Liver (tissue), 9 donors: ENCODE data around the gene B3GAT3. TPM values are rescaled to one million over a fixed set of nuclear protein-coding genes. Genes with fewer than 3 reads are reported as not detected.
A peak's percentile ranks its signal among the peaks of the same experiment; 100 is the strongest.

ENCODE experiments used
- DNase-seq: peaks from one replicate; pipeline ENCODE4 v3.0.0-alpha.2; 2017; ENCODE audit warnings: low spot score
- H3K27ac ChIP-seq, 2 donors: one replicate each; pipeline ENCODE4 v1.7.0; 2013; ENCODE audit warnings: inconsistent platforms in 2 of 2, low read length in 2 of 2, control low read depth in 1 of 2, low read depth in 1 of 2, mild to moderate bottlenecking in 1 of 2
- H3K27me3 ChIP-seq, 4 donors: one replicate each; pipeline versions ENCODE4 v1.6.1 to v1.7.0; 2013; ENCODE audit warnings: low read length in 3 of 4, inconsistent platforms in 1 of 4, mild to moderate bottlenecking in 1 of 4, moderate library complexity in 1 of 4; ENCODE audit not compliant: control insufficient read depth in 4 of 4, insufficient read depth in 4 of 4
- H3K36me3 ChIP-seq, 4 donors: one replicate each; pipeline versions ENCODE4 v1.6.1 to v1.7.0; 2013; ENCODE audit warnings: low read length in 3 of 4, mild to moderate bottlenecking in 3 of 4, low read depth in 1 of 4, moderate library complexity in 1 of 4; ENCODE audit not compliant: control insufficient read depth in 4 of 4, insufficient read depth in 3 of 4
- H3K4me1 ChIP-seq, 4 donors: one replicate each; pipeline versions ENCODE4 v1.6.1 to v1.7.0; 2013; ENCODE audit warnings: low read length in 3 of 4, mild to moderate bottlenecking in 3 of 4, moderate library complexity in 1 of 4; ENCODE audit not compliant: control insufficient read depth in 4 of 4, insufficient read depth in 4 of 4
- H3K4me3 ChIP-seq, 3 donors: one replicate each; pipeline versions ENCODE4 v1.6.1 to v1.7.0; 2013; ENCODE audit warnings: low read length in 3 of 3, control low read depth in 1 of 3, low read depth in 1 of 3, mild to moderate bottlenecking in 1 of 3
- H3K9ac ChIP-seq, 2 donors: one replicate each; pipeline ENCODE4 v1.7.0; 2013; ENCODE audit warnings: low read length in 2 of 2, mild to moderate bottlenecking in 2 of 2, moderate library complexity in 2 of 2, control low read depth in 1 of 2, low read depth in 1 of 2
- H3K9me3 ChIP-seq, 4 donors: one replicate each; pipeline versions ENCODE4 v1.6.1 to v1.7.0; 2013; ENCODE audit warnings: low read length in 3 of 4; ENCODE audit not compliant: control insufficient read depth in 4 of 4
- ATF3 ChIP-seq: IDR thresholded peaks from 2 replicates; pipeline ENCODE4 v1.6.1; 2016; ENCODE audit warnings: antibody characterized with exemption
- CTCF ChIP-seq: fragments of 150-350 bp; IDR thresholded peaks from 2 replicates; pipeline ENCODE4 v1.5.1; 2017; ENCODE audit warnings: improper control_type of control experiment, low read depth, low read length; ENCODE audit not compliant: missing input control
- EGR1 ChIP-seq, 2 donors: IDR thresholded peaks; 2 replicates each; pipeline ENCODE4 v1.6.1; 2016 to 2018; ENCODE audit warnings: antibody characterized with exemption in 2 of 2, low read depth in 2 of 2
- FOXA1 ChIP-seq: IDR thresholded peaks from 2 replicates; pipeline ENCODE4 v1.6.1; 2016; ENCODE audit warnings: antibody characterized with exemption
- FOXA2 ChIP-seq: IDR thresholded peaks from 2 replicates; pipeline ENCODE4 v1.6.1; 2016; ENCODE audit warnings: antibody characterized with exemption
- GABPA ChIP-seq, 2 donors: IDR thresholded peaks in 1 of 2; conservative IDR thresholded peaks in 1 of 2; 2 replicates each; pipeline ENCODE4 v1.6.1; 2016; ENCODE audit warnings: antibody characterized with exemption in 2 of 2, mild to moderate bottlenecking in 1 of 2, moderate library complexity in 1 of 2
- HNF4A ChIP-seq, 2 donors: conservative IDR thresholded peaks; 2 replicates each; pipeline ENCODE4 v1.6.1; 2016; ENCODE audit warnings: antibody characterized with exemption in 2 of 2, mild to moderate bottlenecking in 2 of 2
- HNF4G ChIP-seq: IDR thresholded peaks from 2 replicates; pipeline ENCODE4 v1.6.1; 2016; ENCODE audit warnings: antibody characterized with exemption
- JUND ChIP-seq, 2 donors: IDR thresholded peaks; 2 replicates each; pipeline ENCODE4 v1.6.1; 2016; ENCODE audit warnings: antibody characterized with exemption in 2 of 2
- MAX ChIP-seq: IDR thresholded peaks from 2 replicates; pipeline ENCODE4 v1.6.1; 2016; ENCODE audit warnings: antibody characterized with exemption
- NR2F2 ChIP-seq: IDR thresholded peaks from 2 replicates; pipeline ENCODE4 v1.6.1; 2016; ENCODE audit warnings: antibody characterized with exemption
- RAD21 ChIP-seq, 2 donors: IDR thresholded peaks; 2 replicates each; pipeline ENCODE4 v1.6.1; 2016; ENCODE audit warnings: antibody characterized with exemption in 2 of 2, mild to moderate bottlenecking in 2 of 2
- RXRA ChIP-seq, 2 donors: IDR thresholded peaks; 2 replicates each; pipeline ENCODE4 v1.6.1; 2017 to 2018; ENCODE audit warnings: antibody characterized with exemption in 2 of 2, mild to moderate bottlenecking in 1 of 2
- SP1 ChIP-seq: IDR thresholded peaks from 2 replicates; pipeline ENCODE4 v1.6.1; 2018; ENCODE audit warnings: antibody characterized with exemption, mild to moderate bottlenecking
- TAF1 ChIP-seq: conservative IDR thresholded peaks from 2 replicates; pipeline ENCODE4 v1.6.1; 2016; ENCODE audit warnings: antibody characterized with exemption, mild to moderate bottlenecking
- YY1 ChIP-seq: IDR thresholded peaks from 2 replicates; pipeline ENCODE4 v1.6.1; 2016; ENCODE audit warnings: antibody characterized with exemption, mild to moderate bottlenecking
- WGBS: extraction: QIAGEN DNeasy Blood & Tissue Kit; methylation state at CpG from one replicate; pipeline ENCODE4 v1.1.7; 2013; 5-methylcytosine and 5-hydroxymethylcytosine counted together
- polyA plus RNA-seq, 2 donors: library from polyadenylated mRNA; stranded (reverse) in 1 of 2; unstranded in 1 of 2; fragments of 200-250 nt in 1 of 2; fragments of >200 nt in 1 of 2; fragmentation: Nextera tagmentation in 1 of 2; extraction: Ambion mirVana in 1 of 2; gene quantifications; one replicate each; pipeline versions ENCODE4 v1.2.1 to v1.2.3, GENCODE V29; 2013 to 2015
- total RNA-seq, 2 donors: library from RNA; depleted of rRNA; stranded (reverse); fragments of >200 nt; gene quantifications; one replicate each; pipeline ENCODE4 v1.2.3, GENCODE V29; 2014
- TF ChIP-seq, protein P1 (sequence below): IDR thresholded peaks from 2 replicates; pipeline ENCODE4 v1.6.1; 2016; ENCODE audit warnings: antibody characterized with exemption, mild to moderate bottlenecking
- TF ChIP-seq, protein P2 (sequence below): IDR thresholded peaks from 2 replicates; pipeline ENCODE4 v1.6.1; 2016; ENCODE audit warnings: antibody characterized with exemption
- donor health status: healthy.
- donor health status: healthy.
- donor health status: healthy.
- donor health status: healthy.
- donor health status: healthy.

The B3GAT3 gene
- total and polyA plus RNA-seq, 4 donors = 13.1 to 29.2 (median 17.8) TPM

DNA sequence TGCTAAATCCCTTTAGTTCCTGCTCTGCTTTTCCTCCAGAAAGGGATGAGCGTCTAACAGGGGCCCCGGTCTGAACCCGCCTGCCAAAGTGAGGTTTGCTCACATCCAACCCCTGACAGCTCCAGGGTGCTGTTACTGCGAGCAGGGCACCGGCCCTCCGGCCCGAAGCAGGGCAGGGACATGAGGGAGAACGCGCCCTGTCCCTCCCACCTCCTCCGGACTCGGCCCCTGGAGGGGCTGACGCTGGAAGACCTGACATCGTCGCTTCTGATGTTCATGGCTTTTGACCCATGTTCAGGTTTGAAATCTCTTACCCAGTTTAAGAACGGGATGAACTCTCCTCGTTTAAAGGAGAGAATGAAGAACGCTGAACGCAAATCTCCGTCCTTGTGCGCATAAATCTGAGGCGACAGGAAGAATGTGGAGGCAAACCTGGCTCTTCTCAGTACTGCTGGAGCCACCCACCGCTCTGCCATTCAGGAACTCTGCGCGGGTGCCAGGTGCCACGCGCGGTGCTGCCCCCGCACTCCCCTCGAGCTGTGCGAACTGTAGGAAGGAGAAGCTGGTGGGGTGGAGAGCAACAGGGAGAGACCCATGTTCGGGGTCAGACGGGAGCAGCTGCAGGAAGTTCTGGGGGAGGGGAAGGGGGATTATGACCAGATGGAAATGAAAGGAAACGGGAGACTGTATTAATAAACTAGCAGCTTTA, 47.3 kb downstream of the B3GAT3 start:
- WGBS = 2% methylated on average over 33 of the region's 33 CpGs
- Histone ChIP-seq H3K9ac (peak overlapping the region; percentile 70 to 98), H3K27ac (peak overlapping the region; percentile 95 to 96), H3K27me3 (no peaks in the 10 kb centered on the region), H3K4me3 (peak overlapping the region; percentile 53 to 71 (median 59)), H3K36me3 (peaks cover 6 to 44% (median 32%) of the 10 kb centered on the region in 4 donors), H3K9me3 (no peaks in the 10 kb centered on the region), H3K4me1 (peaks cover 6 to 33% (median 24%) of the 10 kb centered on the region in 4 donors)
- TF ChIP-seq RXRA (IDR thresholded peaks at IDR 0.05) (peak in 1 of 2 donors; percentile 6), NR2F2 (peak; percentile 58)
- TF ChIP-seq, protein P1, sequence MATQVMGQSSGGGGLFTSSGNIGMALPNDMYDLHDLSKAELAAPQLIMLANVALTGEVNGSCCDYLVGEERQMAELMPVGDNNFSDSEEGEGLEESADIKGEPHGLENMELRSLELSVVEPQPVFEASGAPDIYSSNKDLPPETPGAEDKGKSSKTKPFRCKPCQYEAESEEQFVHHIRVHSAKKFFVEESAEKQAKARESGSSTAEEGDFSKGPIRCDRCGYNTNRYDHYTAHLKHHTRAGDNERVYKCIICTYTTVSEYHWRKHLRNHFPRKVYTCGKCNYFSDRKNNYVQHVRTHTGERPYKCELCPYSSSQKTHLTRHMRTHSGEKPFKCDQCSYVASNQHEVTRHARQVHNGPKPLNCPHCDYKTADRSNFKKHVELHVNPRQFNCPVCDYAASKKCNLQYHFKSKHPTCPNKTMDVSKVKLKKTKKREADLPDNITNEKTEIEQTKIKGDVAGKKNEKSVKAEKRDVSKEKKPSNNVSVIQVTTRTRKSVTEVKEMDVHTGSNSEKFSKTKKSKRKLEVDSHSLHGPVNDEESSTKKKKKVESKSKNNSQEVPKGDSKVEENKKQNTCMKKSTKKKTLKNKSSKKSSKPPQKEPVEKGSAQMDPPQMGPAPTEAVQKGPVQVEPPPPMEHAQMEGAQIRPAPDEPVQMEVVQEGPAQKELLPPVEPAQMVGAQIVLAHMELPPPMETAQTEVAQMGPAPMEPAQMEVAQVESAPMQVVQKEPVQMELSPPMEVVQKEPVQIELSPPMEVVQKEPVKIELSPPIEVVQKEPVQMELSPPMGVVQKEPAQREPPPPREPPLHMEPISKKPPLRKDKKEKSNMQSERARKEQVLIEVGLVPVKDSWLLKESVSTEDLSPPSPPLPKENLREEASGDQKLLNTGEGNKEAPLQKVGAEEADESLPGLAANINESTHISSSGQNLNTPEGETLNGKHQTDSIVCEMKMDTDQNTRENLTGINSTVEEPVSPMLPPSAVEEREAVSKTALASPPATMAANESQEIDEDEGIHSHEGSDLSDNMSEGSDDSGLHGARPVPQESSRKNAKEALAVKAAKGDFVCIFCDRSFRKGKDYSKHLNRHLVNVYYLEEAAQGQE = no peak
- DNase-seq = peak; percentile 55

DNA sequence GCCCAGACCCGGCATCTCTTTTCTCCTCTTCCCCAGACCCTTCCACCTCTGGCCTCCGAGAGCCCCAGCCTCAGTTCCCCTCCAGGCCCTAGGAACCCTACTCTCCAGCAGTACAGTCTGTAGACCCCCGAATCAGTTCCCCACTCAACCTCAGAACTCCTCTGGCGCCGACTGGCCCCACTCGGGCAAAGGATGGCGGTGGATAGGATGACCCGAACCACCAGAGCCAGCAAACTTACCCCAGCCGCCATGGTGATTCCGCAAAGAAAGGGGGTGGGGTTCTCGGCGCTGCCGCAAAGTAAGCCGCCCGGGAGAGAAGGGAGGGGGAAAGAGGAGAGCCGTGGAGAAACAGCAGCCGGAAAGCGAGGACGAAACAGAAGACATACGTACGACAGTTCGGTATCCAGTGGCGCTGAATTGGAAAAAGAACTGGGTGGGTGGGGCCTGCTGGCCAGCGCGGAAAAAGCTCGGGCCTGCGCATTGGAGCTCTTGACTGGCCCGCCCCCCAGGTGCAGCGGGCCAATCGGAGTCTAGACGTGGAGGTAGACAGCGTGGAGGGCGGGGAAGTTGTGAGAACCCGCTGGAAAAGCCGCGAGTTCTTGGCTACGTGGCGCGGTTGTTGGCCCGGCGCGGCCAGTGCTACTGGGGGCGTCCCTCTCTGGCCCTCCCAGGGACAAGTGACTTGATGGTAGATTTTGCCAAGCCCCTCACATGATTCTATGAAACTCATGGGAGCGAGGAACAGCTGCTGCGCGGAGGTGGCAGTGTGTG, 48.0 kb downstream of the B3GAT3 start, which contains the start of gene EEF1G:
Gene EEF1G, minus strand, starts transcription at position 300 of the 771 bp plus-strand sequence. Its CDS starts 49 bp downstream, at position 251.
- Histone ChIP-seq H3K9me3 (no peaks in the 10 kb centered on the region), H3K4me1 (peaks cover 6 to 33% (median 23%) of the 10 kb centered on the region in 4 donors), H3K27me3 (no peaks in the 10 kb centered on the region), H3K27ac (peak within 1 kb of the TSS; percentile 95 to 96), H3K36me3 (peaks cover 6 to 39% (median 29%) of the 10 kb centered on the region in 4 donors), H3K4me3 (peak within 1 kb of the TSS; percentile 80 to 89 (median 82)), H3K9ac (peak within 1 kb of the TSS; percentile 85 to 98)
- under 1% methylated on average over 46 of the region's 46 CpGs for WGBS
- no peak for TF ChIP-seq ATF3
- peak in 1 of 2 donors; percentile 49 for TF ChIP-seq JUND (IDR thresholded peaks at IDR 0.05)
- TF ChIP-seq YY1 = peak; percentile 97
- TF ChIP-seq FOXA1 = peak; percentile 70
- TF ChIP-seq, protein P1 = peak; percentile 79
- TF ChIP-seq NR2F2 = peak; percentile 61
- peak; percentile 9 for TF ChIP-seq FOXA2
- TF ChIP-seq HNF4A (conservative IDR thresholded peaks at IDR 0.05) = peak in 1 of 2 donors; percentile 57
- TF ChIP-seq CTCF = no peak
- TF ChIP-seq EGR1 (IDR thresholded peaks at IDR 0.05; ENCODE audit: low read depth in 2 of 2) = peak in 1 of 2 donors; percentile 87
- TF ChIP-seq, protein P2, sequence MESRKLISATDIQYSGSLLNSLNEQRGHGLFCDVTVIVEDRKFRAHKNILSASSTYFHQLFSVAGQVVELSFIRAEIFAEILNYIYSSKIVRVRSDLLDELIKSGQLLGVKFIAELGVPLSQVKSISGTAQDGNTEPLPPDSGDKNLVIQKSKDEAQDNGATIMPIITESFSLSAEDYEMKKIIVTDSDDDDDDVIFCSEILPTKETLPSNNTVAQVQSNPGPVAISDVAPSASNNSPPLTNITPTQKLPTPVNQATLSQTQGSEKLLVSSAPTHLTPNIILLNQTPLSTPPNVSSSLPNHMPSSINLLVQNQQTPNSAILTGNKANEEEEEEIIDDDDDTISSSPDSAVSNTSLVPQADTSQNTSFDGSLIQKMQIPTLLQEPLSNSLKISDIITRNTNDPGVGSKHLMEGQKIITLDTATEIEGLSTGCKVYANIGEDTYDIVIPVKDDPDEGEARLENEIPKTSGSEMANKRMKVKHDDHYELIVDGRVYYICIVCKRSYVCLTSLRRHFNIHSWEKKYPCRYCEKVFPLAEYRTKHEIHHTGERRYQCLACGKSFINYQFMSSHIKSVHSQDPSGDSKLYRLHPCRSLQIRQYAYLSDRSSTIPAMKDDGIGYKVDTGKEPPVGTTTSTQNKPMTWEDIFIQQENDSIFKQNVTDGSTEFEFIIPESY = peak; percentile 98
- peak; percentile 25 to 74 for TF ChIP-seq RXRA (IDR thresholded peaks at IDR 0.05)
- TF ChIP-seq TAF1 = peak; percentile 87
- TF ChIP-seq GABPA (IDR thresholded peaks at IDR 0.05 in 1 of 2, conservative IDR thresholded peaks at IDR 0.05 in 1 of 2) = peak; percentile 30 to 87
- no peak for TF ChIP-seq HNF4G
- TF ChIP-seq SP1 = peak; percentile 82
- TF ChIP-seq MAX = peak; percentile 93
- peak; percentile 50 for TF ChIP-seq RAD21 (IDR thresholded peaks at IDR 0.05)
- peak; percentile 97 for DNase-seq
